ENCODE results near the gene LAMA2. TPM values are rescaled to one million over a fixed set of nuclear protein-coding genes. Genes with fewer than 3 reads are reported as not detected.

The LAMA2 gene
- total RNA-seq, 1 experiment from 2014 or later: 4.2 TPM

GRCh38 chr6:129331450-129332138 is 448.7 kb downstream of the LAMA2 start:
- H3K23me2 ChIP-seq (ENCODE audit: insufficient read length, low read depth, low read length, poor library complexity, severe bottlenecking): no peaks in the 10 kb centered on the region
- H4K8ac ChIP-seq (replicated peaks; ENCODE audit: insufficient read length, low read depth, low read length): no peak overlapping the region
- no peak overlapping the region for H3K27ac ChIP-seq (ENCODE audit: insufficient read length, low read depth, low read length)
- no peak overlapping the region for H3K14ac ChIP-seq (ENCODE audit: insufficient read depth, low read length)
- no peak overlapping the region for H3K4me2 ChIP-seq (ENCODE audit: insufficient read depth, insufficient read length, low read length)
- H3K79me2 ChIP-seq (ENCODE audit: insufficient read depth, low read length): no peaks in the 10 kb centered on the region
- H3K27ac Mint-ChIP-seq: no peak overlapping the region
- no peak overlapping the region for H3K18ac ChIP-seq (ENCODE audit: insufficient read length, low read depth, low read length)
- no peak overlapping the region for H2BK20ac ChIP-seq (ENCODE audit: low read depth, low read length, poor library complexity, severe bottlenecking)
- no peaks in the 10 kb centered on the region for H3K27me3 ChIP-seq (ENCODE audit: insufficient read depth, low read length)
- no peak overlapping the region for H2AK5ac ChIP-seq (ENCODE audit: insufficient read length, low read length)
- no peak overlapping the region for H3K4me3 Mint-ChIP-seq
- no peak overlapping the region for H2BK120ac ChIP-seq (ENCODE audit: low read depth, low read length, poor library complexity, severe bottlenecking)
- H3K27me3 Mint-ChIP-seq (ENCODE audit: low read depth): no peaks in the 10 kb centered on the region
- H3K9me3 Mint-ChIP-seq: no peaks in the 10 kb centered on the region
- peaks cover 13 to 16% of the 10 kb centered on the region in 2 experiments for H3K4me1 Mint-ChIP-seq
- H3K9me3 ChIP-seq (ENCODE audit: control insufficient read depth, low read depth, low read length): no peaks in the 10 kb centered on the region
- H4K91ac ChIP-seq (ENCODE audit: insufficient read length, low read depth, low read length): no peak overlapping the region
- no peak overlapping the region for H2BK5ac ChIP-seq (ENCODE audit: insufficient read length, low read length)
- H4K5ac ChIP-seq (ENCODE audit: insufficient read length, low read depth, low read length): no peak overlapping the region
- H2BK12ac ChIP-seq (ENCODE audit: insufficient read length, low read depth, low read length): no peak overlapping the region
- no peak overlapping the region for H3K9ac ChIP-seq (ENCODE audit: extremely low read depth, insufficient read length, low read length)
- no peak for DNase-seq
- TF ChIP-seq CTCF (conservative IDR thresholded peaks at IDR 0.05): no peak
- H4K20me1 ChIP-seq (ENCODE audit: control insufficient read depth, insufficient read depth, insufficient read length): no peaks in the 10 kb centered on the region
- H2AFZ ChIP-seq (ENCODE audit: low read length): no peak overlapping the region
- H3K56ac ChIP-seq (ENCODE audit: insufficient read length, low read depth, low read length): no peak overlapping the region
- peaks cover 5% of the 10 kb centered on the region; the same call in 1 of the 2 replicates for H3K4me1 ChIP-seq (ENCODE audit: insufficient read depth, low read length)
- no peaks in the 10 kb centered on the region for H3K79me1 ChIP-seq (ENCODE audit: insufficient read depth, low read depth, low read length, poor library complexity, severe bottlenecking)
- WGBS (ENCODE audit: extremely low coverage, insufficient read length, low lambda C conversion rate): no CpG with 5 or more reads among the region's 2 CpGs
- no peak overlapping the region for H3K23ac ChIP-seq (ENCODE audit: insufficient read length, low read depth, low read length)
- peaks cover 0 to 5% (median 0%) of the 10 kb centered on the region in 3 experiments; a peak in 1 of 7 replicates for H3K36me3 Mint-ChIP-seq (ENCODE audit: insufficient read depth in 1 of 3, low read depth in 3 of 3)
- H3T11ph ChIP-seq (ENCODE audit: low read length): no peak overlapping the region
- no peak overlapping the region for H3K4ac ChIP-seq (ENCODE audit: low read depth, low read length)
- H2BK15ac ChIP-seq (ENCODE audit: low read depth, low read length): no peak overlapping the region
